ENCODE data around the gene LCLAT1. TPM values are rescaled to one million over a fixed set of nuclear protein-coding genes. Genes with fewer than 3 reads are reported as not detected.
"Not testable (repeated sequence)": the region's sequence is repeated elsewhere in the genome, so short reads cannot be mapped to it uniquely, and the experiment has no call there.

LCLAT1 gene
- total RNA-seq, 1 donor from 2014 or later = 26.7 TPM

- TF ChIP-seq, protein P1, sequence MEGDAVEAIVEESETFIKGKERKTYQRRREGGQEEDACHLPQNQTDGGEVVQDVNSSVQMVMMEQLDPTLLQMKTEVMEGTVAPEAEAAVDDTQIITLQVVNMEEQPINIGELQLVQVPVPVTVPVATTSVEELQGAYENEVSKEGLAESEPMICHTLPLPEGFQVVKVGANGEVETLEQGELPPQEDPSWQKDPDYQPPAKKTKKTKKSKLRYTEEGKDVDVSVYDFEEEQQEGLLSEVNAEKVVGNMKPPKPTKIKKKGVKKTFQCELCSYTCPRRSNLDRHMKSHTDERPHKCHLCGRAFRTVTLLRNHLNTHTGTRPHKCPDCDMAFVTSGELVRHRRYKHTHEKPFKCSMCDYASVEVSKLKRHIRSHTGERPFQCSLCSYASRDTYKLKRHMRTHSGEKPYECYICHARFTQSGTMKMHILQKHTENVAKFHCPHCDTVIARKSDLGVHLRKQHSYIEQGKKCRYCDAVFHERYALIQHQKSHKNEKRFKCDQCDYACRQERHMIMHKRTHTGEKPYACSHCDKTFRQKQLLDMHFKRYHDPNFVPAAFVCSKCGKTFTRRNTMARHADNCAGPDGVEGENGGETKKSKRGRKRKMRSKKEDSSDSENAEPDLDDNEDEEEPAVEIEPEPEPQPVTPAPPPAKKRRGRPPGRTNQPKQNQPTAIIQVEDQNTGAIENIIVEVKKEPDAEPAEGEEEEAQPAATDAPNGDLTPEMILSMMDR (IDR thresholded peaks at IDR 0.05; ENCODE audit: insufficient read depth, low read length, poor library complexity, severe bottlenecking) = no peak
- Histone ChIP-seq H3K4me3 (ENCODE audit: low read depth, low read length) (no peak overlapping the region), H3K36me3 (ENCODE audit: control insufficient read depth, insufficient read depth, low read length) (no peaks in the 10 kb centered on the region), H3K27me3 (ENCODE audit: control insufficient read depth, insufficient read depth, low read length) (no peaks in the 10 kb centered on the region)
- no peak for DNase-seq (ENCODE audit: low read depth)
These were observed 18.1 kb downstream of the LCLAT1 start for GRCh38 chr2:30465171-30465545.

DNA sequence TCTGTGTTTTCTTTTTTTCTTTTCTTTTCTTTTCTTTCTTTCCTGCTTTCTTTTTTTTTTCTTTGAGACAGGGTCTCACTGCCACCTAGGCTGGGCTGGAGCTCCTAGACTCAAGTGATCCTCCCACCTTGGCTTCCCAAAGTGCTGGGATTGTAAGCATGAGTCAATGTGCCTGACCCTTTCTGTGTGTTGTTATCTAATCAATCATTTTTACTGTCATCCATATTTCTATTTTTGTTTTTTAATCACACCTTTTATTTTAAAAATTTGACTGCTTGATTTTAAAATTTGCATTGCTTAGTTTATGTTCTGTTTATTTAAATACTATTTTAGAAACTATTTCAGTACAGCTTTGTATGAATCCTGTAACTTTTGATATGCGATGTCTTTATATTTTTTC is 19.2 kb downstream of the LCLAT1 start:
- DNase-seq (ENCODE audit: low read depth) = no peak
- no peak overlapping the region for H3K4me3 ChIP-seq (ENCODE audit: low read depth, low read length)
- no peaks in the 10 kb centered on the region for H3K36me3 ChIP-seq (ENCODE audit: control insufficient read depth, insufficient read depth, low read length)
- H3K27me3 ChIP-seq (ENCODE audit: control insufficient read depth, insufficient read depth, low read length) = no peaks in the 10 kb centered on the region
- TF ChIP-seq, protein P1 (IDR thresholded peaks at IDR 0.05; ENCODE audit: insufficient read depth, low read length, poor library complexity, severe bottlenecking) = no peak

- H3K27me3 ChIP-seq (ENCODE audit: control insufficient read depth, insufficient read depth, low read length); H3K4me3 ChIP-seq (ENCODE audit: low read depth, low read length); H3K36me3 ChIP-seq (ENCODE audit: control insufficient read depth, insufficient read depth, low read length); DNase-seq (ENCODE audit: low read depth): not testable (repeated sequence)
These were observed 20.2 kb downstream of the LCLAT1 start for GRCh38 chr2:30467062-30467826.

DNA sequence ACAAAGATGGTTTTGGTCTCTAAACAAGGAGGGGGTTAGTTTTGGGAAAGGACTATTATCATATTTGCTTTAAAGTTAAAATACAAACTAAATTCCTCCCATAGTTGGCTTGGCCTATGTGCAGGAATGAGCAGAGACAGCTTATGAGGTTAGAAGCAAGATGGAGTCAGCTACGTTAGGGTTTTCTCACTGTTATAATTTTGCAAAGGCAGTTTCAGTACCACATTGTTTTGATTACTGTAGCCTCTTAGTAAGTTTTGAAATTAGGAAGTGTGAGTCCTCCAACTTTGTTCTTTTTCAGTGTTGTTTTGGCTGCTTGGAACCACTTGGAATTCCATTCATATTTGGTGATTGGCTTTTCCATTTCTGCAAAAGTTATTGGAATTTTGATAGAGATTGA is 23.4 kb downstream of the LCLAT1 start:
- DNase-seq (ENCODE audit: low read depth) = no peak
- H3K27me3 ChIP-seq (ENCODE audit: control insufficient read depth, insufficient read depth, low read length) = no peaks in the 10 kb centered on the region
- TF ChIP-seq, protein P1 (IDR thresholded peaks at IDR 0.05; ENCODE audit: insufficient read depth, low read length, poor library complexity, severe bottlenecking) = no peak

DNA sequence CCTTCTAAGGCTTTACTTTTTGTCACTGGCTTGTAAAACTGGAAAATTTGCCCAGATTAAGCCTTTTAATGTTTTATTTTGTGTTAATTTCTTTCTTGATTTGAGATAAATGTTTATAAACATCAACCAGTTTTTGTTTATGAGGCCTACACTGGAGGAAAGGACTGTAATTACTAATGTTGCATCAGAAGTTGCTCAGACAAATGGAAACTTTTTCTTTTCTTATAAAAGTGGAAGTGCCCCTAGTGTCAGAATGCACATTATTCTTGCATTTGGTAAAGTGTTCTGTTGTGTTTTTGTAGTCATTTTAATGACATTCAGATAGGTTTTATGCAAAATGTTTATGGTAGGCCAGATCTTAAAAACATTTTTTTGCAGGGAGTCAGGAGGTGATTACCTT is 25.3 kb downstream of the LCLAT1 start:
- Histone ChIP-seq H3K27me3 (ENCODE audit: control insufficient read depth, insufficient read depth, low read length) (no peaks in the 10 kb centered on the region), H3K4me3 (ENCODE audit: low read depth, low read length) (no peak overlapping the region), H3K36me3 (ENCODE audit: control insufficient read depth, insufficient read depth, low read length) (no peaks in the 10 kb centered on the region)
- DNase-seq (ENCODE audit: low read depth) = no peak
- TF ChIP-seq, protein P1 (IDR thresholded peaks at IDR 0.05; ENCODE audit: insufficient read depth, low read length, poor library complexity, severe bottlenecking) = no peak

More for the DNA sequence above, 23.4 kb downstream of the LCLAT1 start:
- Histone ChIP-seq H3K4me3 (ENCODE audit: low read depth, low read length) (no peak overlapping the region), H3K36me3 (ENCODE audit: control insufficient read depth, insufficient read depth, low read length) (no peaks in the 10 kb centered on the region)

DNA sequence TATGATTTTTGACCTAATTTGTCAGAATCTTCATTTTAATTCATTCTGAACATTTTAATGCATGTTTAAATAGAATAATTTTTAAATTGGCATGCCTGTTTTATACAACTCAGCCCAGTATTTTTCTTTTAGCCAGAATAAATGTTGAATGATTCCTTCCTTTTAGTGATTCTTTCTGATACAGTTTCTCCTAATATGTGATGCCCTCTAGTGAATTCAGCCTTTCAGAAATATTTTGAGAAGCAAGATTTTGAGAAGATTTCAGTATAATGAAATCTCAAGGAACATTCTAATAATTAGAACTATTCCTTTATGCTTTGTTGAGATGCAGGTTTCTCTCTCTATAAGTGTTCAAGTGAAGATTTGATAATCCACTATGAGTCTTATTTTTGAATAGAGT is 28.5 kb downstream of the LCLAT1 start:
- Histone ChIP-seq H3K36me3 (ENCODE audit: control insufficient read depth, insufficient read depth, low read length) (no peaks in the 10 kb centered on the region), H3K27me3 (ENCODE audit: control insufficient read depth, insufficient read depth, low read length) (no peaks in the 10 kb centered on the region), H3K4me3 (ENCODE audit: low read depth, low read length) (no peak overlapping the region)
- DNase-seq (ENCODE audit: low read depth) = no peak
- TF ChIP-seq, protein P1 (IDR thresholded peaks at IDR 0.05; ENCODE audit: insufficient read depth, low read length, poor library complexity, severe bottlenecking) = no peak
